DMS153 treated with DMSO at 0.1 percent for 48 hours (cell line): ENCODE measurements around the gene CACNG6.
"Not testable (repeated sequence)": the region's sequence is repeated elsewhere in the genome, so short reads cannot be mapped to it uniquely, and the experiment has no call there.

Experiments
- DNase-seq: peaks from one replicate; lab custom pipeline; 2025; ENCODE audit not compliant: unreplicated experiment; lab: John Stamatoyannopoulos, UW

Gene CACNG6, protein sequence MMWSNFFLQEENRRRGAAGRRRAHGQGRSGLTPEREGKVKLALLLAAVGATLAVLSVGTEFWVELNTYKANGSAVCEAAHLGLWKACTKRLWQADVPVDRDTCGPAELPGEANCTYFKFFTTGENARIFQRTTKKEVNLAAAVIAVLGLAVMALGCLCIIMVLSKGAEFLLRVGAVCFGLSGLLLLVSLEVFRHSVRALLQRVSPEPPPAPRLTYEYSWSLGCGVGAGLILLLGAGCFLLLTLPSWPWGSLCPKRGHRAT

GRCh38 chr19:53991224-53992113, at the start of gene CACNG6:
Gene CACNG6 (plus strand): TSS chr19:53991637. CDS start chr19:53992878, 1,241 bp downstream.
- no peak for DNase-seq

GRCh38 chr19:53942001-53942786, 49.2 kb upstream of the CACNG6 start:
- DNase-seq = no peak

DNA sequence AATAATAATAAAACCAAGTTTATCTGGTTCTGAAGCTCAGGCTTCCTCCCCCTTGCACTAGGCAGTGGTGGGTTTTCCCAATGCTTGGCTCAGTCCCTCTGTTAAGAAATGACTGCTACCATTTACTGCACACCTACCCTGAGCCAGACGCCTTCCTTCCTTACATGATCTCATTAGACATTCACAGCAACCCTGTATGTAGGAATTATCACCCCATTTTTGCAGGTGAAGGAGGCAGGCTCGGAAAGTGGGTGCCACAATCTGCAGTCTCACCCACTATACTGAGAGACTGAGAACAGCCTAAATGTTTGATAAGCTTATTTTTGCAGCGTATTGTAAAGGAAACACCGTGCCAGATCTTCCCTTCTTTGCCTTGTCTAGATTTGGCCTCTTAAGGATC, 47.0 kb upstream of the CACNG6 start:
- DNase-seq = no peak

GRCh38 chr19:53944933-53945332, 46.5 kb upstream of the CACNG6 start:
- DNase-seq = no peak

- no peak for DNase-seq
These were observed 46.0 kb upstream of the CACNG6 start for GRCh38 chr19:53945441-53945840.

- no peak for DNase-seq
These were observed 45.4 kb upstream of the CACNG6 start for GRCh38 chr19:53945998-53946397.

- no peak for DNase-seq
These were observed 43.8 kb upstream of the CACNG6 start for GRCh38 chr19:53947624-53948023.

- DNase-seq = not testable (repeated sequence)
These were observed 42.8 kb upstream of the CACNG6 start for GRCh38 chr19:53948611-53949010.

DNA sequence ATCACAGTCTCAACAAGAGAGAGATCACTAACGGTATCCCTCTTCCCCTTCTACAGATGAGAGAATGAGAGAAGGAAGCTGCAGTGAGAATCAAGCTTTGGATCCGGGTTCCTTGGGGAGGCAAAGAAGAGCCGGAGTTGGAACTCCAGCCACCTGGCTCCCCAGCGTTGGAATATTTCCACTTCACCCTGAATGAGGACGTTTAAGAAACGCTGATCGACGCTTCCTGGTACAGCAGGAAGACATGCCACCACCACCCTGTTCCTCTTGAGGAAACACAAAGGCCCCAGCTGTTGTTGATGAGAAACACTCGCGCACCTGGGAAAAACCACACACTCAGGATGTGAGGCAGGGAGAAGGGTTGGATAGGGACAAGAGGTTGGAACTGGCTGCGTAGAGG, 40.0 kb upstream of the CACNG6 start:
- DNase-seq = no peak

DNA sequence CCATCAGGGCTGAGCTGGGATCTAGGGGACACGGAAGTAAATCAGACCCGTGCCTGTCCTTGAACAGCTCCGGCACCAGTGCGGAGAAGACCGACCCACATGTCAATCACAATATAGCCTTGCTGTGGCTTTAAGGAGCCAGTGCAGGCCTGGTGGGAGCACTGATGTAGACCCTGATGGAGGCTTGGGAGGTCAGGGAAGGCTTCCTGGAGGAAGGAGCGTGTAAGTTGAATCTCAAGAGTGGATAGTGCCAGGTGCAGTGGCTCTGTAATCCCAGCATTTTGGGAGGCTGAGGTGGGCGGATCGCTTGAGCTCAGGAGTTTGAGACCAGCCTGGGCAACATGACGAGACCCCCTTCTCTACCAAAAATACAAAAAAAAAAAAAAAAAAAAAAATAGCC, 39.5 kb upstream of the CACNG6 start:
- no peak for DNase-seq

DNA sequence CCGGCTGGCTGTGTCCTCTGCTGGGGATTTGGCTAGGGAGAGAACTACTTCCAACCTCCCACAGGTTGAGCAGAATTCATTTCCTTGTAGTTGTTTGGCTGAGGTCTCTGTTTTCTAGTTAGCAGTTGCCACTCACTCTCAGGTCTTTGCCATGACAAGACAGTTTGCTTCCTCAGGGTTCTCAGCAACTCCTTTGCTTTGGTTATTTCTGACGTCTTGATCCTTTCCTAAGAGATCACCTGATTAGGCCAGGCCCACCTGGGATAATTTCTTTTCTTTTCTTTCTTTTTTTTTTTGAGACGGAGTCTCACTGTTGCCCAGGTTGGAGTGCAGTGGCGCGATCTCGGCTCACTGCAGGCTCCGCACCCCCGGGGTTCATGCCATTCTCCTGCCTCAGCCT, 38.1 kb upstream of the CACNG6 start:
- DNase-seq = no peak

- no peak for DNase-seq
These were observed 33.8 kb upstream of the CACNG6 start for GRCh38 chr19:53957448-53958167.

- no peak for DNase-seq
These were observed 33.3 kb upstream of the CACNG6 start for GRCh38 chr19:53958168-53958571.

- DNase-seq = no peak
These were observed 32.3 kb upstream of the CACNG6 start for GRCh38 chr19:53958823-53959757.

DNA sequence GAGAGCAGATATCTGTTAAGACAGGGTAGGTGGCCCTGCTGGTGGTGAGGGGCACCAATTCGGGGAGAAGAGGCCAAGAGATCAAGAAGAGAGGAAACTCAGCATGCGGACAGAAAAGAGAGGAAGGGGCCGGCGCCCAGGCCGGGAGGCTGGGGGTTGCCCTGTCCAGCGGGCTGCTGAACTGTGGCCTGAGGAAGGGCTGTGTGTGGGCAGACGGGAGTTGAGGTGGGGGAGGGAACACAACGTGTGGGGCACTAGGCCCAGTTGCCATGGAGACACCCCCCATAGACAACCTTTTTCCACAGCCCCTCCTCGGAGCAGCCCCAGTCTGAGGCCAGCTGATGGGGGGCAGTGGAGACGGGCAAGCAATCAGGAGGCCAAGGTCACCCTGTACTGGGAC, 31.2 kb upstream of the CACNG6 start:
- DNase-seq = no peak

DNA sequence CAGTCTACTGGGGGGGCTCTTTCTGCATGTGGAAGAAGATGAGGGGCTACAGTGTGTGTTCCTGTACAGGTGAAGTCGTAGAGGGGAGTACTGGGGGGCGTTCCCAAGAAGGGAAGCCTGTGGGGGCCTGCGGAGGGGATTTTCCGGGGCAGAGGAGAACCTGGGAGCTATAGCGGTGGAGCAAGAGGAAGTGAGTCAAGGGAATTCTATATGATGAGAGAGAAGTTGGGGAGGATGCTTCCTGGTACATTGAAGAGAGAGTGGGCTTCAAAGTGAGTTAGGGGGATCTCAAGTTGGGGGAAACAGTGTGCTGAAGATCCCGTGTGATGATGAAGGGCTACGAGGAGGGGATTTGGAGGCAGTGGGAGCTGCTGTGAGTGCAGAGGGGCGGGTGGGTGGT, 30.6 kb upstream of the CACNG6 start:
- no peak for DNase-seq

DNA sequence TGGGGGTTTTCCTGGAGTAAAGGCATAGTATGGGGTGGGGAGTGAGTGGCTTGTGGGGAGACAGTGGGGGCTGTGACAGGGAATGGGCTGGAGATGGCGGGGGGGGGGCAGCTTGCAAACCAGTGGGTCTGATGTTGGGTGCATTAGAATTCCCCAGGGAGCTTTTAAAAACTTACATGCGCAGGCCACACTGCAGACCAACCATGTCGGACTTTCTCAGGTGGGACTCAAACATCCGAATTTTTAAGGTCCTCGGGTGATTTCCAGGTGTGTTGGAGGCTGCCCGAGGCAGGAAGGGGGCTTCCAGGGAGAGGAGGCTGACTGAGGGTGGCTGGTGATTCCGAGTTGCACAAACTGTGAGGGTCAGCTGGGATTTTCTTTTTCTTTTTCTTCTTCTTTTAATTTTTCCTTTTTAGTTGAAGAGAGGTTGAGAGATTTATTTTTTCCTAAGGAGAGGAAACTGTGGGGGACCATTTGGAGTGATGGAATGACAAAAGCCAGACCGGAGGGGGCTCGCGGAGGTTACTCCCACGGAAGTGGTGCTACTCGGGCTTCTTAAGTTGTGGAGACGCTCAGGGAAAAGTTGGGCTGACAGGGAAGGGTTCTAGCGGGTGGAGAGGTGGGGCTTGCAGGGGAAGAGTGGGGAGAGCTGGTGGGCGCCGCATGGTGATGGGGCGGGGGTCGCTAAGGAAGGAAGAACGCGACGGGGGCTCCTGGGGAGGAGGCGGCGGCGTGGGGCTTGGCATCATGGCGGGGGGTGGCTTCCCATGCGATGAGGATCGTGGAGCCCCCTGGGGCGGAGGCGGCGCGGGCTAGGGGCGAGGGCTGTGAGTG, 29.7 kb upstream of the CACNG6 start:
- DNase-seq = no peak

GRCh38 chr19:53962887-53963431, 28.5 kb upstream of the CACNG6 start, which contains the start of gene CACNG8:
Gene CACNG8 (plus strand): TSS chr19:53962937.
- DNase-seq = no peak

DNA sequence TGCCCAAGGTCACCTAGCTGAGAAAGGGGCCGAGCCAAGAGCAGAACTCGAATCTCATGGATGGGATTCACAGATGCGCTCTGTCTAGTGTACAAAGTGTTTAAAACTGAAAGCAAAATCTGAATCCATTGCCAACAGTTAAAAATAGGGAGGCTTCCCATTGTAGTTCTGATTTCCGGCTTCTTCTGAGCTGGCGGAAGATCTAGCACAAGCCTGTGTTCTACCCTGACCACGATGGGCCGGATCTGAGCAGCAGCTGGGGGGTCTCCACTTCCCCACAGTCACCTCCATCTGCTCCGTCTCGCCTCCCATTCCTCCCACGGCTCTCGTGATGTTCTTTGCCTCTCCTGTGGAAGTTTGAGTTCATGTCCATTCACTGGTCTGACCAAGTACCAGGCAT, 26.3 kb upstream of the CACNG6 start:
- DNase-seq = no peak
